Activated CD4-positive, alpha-beta T cell treated with anti-CD3 and anti-CD28 coated beads for 48 hours (primary cell): ENCODE data around the gene PDF.
A peak's percentile ranks its signal among the peaks of the same experiment; 100 is the strongest.

Experiments
- DNase-seq: peaks from one replicate; pipeline ENCODE4 v3.0.0-alpha.2; 2020

Gene PDF

DNA sequence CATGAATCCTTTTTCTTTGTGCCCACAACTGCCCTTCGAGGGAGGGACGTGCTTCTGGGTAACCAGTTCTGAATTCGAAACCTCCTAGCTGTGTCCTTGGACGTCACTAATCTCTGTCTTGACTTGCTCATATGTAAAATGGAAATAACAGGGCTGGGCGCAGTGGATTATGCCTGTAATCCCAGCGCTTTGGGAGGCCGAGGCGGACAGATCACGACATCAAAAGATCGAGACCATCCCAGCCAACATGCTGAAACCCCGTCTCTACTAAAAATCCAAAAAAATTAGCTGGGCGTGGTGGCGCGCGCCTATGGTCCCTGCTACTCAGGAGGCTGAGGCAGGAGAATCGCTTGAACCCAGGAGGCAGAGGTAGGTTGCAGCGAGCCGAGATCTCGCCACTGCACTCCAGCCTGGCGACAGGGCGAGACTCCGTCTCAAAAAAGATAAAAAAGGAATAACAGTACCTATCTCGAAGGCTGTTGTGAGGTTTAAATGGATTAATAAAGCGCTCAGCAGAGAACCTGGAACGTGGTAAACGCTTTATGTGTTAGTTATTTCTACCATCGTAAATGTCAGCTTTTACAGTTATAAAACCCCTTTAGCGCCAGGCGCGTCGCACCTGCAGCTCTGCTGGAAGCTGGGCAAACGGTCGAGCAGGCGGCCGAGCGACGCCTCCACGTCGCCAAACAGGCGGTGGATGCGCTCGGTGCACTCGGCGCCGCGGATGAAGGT, 8.3 kb upstream of the PDF start:
- peak; percentile 77 for DNase-seq

DNA sequence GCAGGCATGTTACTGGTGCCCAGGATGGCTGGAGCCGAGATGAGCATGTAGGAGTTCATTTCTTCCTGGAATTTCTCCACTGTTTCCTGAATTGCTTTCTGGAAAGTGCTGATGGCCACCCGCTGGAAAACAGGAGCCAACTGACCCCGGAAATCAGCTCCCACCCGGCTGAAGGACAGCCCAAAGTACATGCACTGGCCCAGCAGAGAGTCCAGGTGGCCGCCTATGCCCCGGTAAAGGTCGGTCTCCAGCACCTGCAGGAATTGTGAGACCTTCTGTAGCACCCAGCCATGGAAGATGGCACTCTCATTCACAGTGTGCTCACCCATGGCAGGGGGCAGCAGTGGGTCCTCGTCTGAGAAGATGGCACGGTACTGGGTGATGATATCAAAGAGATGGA, 4.3 kb upstream of the PDF start:
- no peak for DNase-seq

DNA sequence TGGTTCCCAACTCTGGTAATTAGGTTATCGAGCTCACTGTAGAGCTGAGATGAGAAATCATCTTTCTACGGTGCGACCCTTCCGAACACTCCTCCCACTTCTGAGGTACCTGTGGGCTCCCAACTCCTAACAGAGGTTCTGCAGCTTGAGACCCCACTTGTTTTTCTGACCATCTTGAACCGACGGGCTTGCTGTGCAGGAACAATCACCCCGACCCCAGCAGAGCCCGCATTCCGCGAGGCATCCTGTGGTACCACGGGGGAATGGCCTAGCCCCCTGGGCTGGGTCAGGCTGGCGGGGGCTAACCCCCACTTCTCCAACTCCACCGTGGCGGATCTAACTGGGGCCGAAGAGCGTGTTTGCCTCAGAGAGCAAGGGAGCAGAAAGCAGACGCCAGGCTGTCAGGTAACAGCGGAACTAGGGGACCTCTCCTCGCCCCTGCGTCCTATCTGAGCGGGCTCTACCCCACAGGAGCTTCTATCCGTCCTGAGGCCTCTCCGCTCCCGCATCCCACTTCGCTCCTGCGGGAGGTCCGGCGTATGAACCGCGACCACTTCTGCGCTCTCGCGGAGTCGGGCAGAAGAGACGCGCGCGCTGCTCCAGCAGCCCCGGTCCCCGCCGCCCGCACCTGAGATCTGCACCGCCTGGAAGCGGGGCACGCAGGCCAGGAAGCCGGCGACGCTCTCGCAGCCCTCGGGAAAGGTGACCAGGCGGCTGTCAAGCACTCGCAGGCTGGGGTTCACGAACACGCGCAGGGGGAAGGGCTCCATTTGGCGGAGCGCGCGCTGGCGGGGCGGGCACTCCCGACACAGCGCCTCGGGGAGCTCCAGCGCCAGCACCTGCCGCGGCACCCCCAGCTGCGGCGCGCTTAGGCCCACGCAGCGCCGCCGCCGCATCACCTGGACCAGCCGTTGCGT, 761 bp downstream of the PDF start:
- DNase-seq = peak; percentile 64

- DNase-seq = peak; percentile 29
Measured at GRCh38 chr16:69328854-69329316, 1.5 kb downstream of the PDF start.

- DNase-seq = no peak
Measured at GRCh38 chr16:69327585-69328310, 2.6 kb downstream of the PDF start.

DNA sequence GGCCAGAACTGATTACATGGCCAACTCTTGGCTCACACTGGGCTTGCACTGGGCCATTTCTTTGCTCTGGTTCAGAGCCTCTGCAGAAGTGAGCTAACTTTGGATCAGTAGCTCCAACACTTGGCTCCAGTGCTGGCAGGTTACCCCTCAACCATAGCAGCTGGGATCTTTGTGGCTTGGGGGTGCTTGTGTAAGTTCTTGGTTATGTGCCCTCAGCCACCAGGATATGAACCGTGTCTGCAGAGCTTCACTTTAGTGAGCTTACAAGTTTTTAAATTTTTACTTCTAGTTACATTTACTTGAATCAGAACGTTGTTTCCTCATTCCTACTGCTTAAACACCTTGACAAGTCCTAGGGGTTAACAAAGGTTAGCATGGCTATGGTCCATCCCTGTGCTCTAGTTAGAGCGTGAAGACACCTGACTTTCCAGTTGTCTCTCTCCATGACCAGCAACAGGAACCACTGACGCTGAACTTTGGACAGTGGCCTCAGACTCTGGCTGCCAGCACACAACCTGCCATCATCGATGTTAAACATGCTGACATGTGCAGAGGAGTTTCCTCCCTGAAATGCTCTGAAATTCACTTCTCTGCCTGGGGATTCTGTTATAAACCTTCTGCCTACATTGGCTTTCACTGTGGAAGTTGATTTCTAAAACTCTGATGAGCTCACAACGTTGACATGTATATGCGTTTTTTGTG, 4.1 kb downstream of the PDF start:
- DNase-seq = no peak

DNA sequence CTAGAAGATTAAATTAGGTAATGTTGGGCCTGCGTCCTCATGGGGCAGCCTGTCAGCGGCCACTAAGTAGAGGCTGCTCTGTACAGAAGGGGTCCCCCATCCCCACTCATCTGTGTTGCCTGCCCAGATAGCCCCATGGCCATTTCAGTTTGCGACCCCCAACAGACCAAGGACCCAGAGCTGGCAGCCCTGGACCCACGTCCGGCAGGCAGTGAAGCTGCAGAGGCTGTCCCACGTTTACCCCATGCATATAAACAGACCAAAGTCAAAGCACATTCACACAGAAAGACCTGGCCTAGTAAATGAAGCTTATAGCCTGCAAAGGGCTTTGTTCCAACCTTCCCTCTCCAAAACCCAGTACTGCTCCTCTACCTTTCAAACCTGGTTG, 4.6 kb downstream of the PDF start:
- no peak for DNase-seq

GRCh38 chr16:69324585-69325253, 5.7 kb downstream of the PDF start:
- no peak for DNase-seq

GRCh38 chr16:69324013-69324531, 6.3 kb downstream of the PDF start:
- no peak for DNase-seq

- DNase-seq = no peak
Measured at GRCh38 chr16:69323415-69323814, 7.0 kb downstream of the PDF start.

DNA sequence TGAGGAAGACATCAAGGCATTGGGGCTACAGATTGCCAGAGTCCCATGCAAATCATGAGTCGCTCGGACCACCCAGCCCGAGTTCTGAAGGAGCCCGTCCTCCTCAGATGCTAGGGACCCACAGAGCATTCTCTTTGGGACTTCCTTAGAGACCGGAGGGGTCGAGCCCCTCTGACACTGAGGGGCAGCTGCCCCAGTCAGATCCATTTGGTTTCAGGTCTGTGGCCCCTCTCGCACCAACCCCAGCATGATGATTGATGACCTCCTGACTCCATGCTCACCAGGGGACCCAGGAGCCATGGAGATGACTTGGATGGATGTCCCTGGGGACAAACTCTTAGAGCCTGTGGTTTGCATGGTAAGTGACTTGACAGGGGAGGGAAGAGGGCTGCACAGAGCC, 8.0 kb downstream of the PDF start:
- DNase-seq = no peak

DNA sequence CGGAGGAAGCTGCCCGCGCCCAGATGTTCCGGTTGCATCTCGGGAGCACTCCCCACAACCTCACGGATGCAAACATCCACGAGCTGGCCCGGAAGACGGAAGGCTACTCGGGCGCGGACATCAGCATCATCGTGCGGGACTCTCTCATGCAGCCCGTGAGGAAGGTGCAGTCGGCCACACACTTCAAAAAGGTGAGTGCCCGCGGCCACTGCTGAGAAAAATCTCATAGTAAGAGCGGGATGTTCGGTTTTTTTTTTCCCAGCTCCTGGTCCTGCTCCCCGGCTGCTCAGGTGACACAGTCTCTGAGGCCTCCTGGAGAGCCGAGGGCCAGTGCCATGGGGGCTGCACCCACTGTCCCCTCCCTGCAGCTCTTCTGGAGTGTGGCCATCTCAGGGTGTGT, 9.3 kb downstream of the PDF start:
- no peak for DNase-seq

GRCh38 chr16:69320740-69321073, 9.7 kb downstream of the PDF start:
- no peak for DNase-seq

DNA sequence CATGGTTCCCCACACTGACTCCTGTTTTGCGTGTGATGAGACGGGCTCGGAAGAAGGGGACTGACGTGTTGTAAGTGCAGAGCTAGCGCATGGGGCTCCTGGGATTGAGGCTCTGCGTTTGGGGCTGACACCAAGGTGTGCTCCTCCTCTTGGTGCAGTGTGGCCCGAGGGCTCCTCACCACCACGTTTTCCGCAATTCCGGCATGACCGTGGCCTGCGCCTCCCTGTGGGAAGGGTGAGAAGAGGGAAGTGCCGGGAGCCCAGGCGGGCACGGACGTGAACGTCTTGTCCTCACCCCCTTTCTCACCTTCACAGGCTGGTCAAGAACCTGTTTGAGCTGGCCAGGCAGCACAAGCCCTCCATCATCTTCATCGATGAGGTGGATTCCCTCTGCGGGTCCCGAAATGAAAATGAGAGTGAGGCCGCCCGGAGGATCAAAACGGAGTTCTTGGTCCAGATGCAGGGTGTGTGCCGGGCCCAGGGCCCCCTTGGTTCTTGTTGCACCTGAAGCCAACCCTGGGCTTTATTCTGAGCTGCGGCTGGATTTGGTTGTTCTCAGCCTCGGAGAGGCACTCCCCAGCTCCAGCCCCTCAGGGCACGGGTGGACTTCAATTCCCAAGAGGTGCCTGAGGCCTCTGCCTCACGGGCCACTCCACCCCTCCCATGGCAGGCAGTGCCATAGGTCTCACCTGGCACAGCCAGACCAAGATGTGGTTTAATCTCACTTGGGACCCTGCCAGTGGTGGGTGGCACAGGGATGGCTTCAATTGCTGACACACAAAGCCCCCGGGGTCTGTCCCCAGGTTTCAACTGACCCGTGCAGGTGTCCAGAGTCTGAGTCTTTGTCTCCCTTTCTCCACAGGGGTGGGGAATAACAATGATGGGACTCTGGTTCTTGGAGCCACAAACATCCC, 10.3 kb downstream of the PDF start:
- no peak for DNase-seq

- DNase-seq = no peak
Measured at GRCh38 chr16:69319381-69319780, 11.0 kb downstream of the PDF start.

- no peak for DNase-seq
Measured at GRCh38 chr16:69318911-69319289, 11.5 kb downstream of the PDF start.

DNA sequence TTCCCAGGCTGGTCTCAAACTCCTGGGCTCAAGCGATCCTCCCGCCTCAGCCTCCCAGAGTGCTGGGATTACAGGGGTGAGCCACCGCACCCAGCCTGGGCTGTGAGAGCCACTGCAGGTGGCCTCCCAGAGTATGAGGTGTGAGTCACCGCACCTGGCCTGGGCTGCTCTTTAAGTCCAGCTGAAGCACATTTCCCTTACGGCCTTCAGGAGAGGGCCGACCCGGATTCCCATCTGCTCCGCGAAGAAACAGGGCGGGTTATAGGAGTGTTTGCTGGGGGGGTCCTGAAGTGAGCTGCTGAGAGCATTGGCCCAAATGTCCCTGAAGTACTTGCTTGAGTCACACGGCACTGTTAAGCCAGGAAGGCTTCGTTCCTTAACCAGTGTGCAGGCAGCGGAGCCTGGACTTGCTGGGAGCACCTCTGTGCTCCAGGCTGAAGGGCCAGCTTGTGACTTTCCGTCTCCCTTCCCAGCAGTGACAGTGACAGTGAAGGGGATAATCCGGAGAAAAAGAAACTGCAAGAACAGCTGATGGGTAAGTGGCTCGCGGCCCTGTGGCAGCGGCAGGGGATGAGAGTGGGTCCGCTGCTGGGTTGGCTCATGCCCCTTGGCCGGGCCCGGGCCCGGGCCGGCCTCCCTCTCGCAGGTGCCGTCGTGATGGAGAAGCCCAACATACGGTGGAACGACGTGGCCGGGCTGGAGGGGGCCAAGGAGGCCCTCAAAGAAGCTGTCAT, 12.0 kb downstream of the PDF start:
- DNase-seq = no peak

- no peak for DNase-seq
Measured at GRCh38 chr16:69316595-69317034, 13.8 kb downstream of the PDF start.

DNA sequence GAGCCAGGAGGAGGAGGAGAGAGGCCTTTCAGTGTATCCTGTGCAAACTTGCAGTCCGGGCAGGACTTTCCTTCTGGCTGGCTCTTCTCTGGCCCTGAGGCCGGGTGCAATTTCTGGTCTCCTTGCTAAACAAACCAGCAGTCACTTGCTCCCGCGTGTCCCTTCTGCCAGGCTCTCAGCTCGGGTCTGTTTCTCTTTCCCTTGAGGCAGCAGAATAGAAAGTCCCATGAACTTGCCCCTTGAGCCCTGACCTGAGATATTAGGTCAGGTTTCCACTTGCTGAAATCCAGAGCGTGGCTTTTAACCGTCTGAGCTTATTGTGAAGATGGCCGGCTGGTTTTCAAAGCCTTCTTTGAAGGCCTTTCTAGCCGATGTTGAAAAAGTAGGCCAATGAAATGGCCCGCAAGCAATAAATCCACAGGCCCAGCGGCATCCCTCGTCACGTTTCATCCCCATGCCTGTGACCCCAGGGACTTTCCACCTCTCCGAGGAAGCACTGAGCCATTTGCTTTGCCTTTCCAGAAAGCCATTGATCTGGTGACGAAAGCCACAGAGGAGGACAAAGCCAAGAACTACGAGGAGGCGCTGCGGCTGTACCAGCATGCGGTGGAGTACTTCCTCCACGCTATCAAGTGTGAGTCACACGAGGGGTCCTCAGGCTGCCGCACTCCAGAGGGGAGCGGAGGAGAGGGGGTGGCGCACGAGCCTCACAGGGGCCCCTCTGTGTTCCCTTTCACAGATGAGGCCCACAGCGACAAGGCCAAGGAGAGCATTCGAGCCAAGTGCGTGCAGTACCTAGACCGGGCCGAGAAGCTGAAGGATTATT, 14.7 kb downstream of the PDF start:
- DNase-seq = no peak
